HG03045 (cell line): ENCODE measurements around the gene COA3.

Experiments used
- ATAC-seq: cut with Tn5 transposase; IDR thresholded peaks from one replicate; pipeline ENCODE4 v1.9.1; 2021; ENCODE audit warnings: mild to moderate bottlenecking, moderate library complexity; ENCODE audit not compliant: unreplicated experiment

The COA3 gene

GRCh38 chr17:42818379-42818778, 19.9 kb upstream of the COA3 start:
- no peak for ATAC-seq

- no peak for ATAC-seq
Measured at GRCh38 chr17:42817866-42818265, 19.4 kb upstream of the COA3 start.

- no peak for ATAC-seq
Measured at GRCh38 chr17:42814633-42815399, 16.3 kb upstream of the COA3 start.

GRCh38 chr17:42809250-42809649, 10.7 kb upstream of the COA3 start:
- no peak for ATAC-seq

GRCh38 chr17:42806249-42806648, 7.7 kb upstream of the COA3 start:
- ATAC-seq, result no peak

- no peak for ATAC-seq
Measured at GRCh38 chr17:42804918-42805367, 6.4 kb upstream of the COA3 start.

- no peak for ATAC-seq
Measured at GRCh38 chr17:42803074-42803883, 4.8 kb upstream of the COA3 start.

- ATAC-seq, result no peak
Measured at GRCh38 chr17:42798011-42798382, 507 bp downstream of the COA3 start.

- no peak for ATAC-seq
Measured at GRCh38 chr17:42797067-42798007, 1.2 kb downstream of the COA3 start.

- no peak for ATAC-seq
Measured at GRCh38 chr17:42796066-42796758, 2.3 kb downstream of the COA3 start.

GRCh38 chr17:42795465-42795864, 3.0 kb downstream of the COA3 start:
- no peak for ATAC-seq

GRCh38 chr17:42795061-42795460, 3.4 kb downstream of the COA3 start:
- no peak for ATAC-seq

GRCh38 chr17:42792545-42792944, 6.0 kb downstream of the COA3 start:
- no peak for ATAC-seq

GRCh38 chr17:42791948-42792347, 6.6 kb downstream of the COA3 start:
- ATAC-seq, result no peak

GRCh38 chr17:42787266-42787665, 11.2 kb downstream of the COA3 start:
- ATAC-seq, result no peak

- no peak for ATAC-seq
Measured at GRCh38 chr17:42784811-42785592, 13.5 kb downstream of the COA3 start.

GRCh38 chr17:42784409-42784808, 14.1 kb downstream of the COA3 start:
- no peak for ATAC-seq

GRCh38 chr17:42783791-42784138, 14.7 kb downstream of the COA3 start:
- no peak for ATAC-seq

- ATAC-seq, result no peak
Measured at GRCh38 chr17:42783062-42783790, 15.3 kb downstream of the COA3 start.
